Osteocyte (in vitro differentiated cells): ENCODE data around the gene TTC3. TPM values are rescaled to one million over a fixed set of nuclear protein-coding genes. Genes with fewer than 3 reads are reported as not detected.

Experiments used
- DNase-seq: peaks from one replicate; pipeline ENCODE4 v3.0.0; 2021; ENCODE audit warnings: mixed read lengths; ENCODE audit not compliant: unreplicated experiment; ENCODE audit errors: extremely low spot score
- H3K27ac Mint-ChIP-seq: one replicate; pipeline ENCODE4 v1.8.0; 2021; ENCODE audit warnings: mild to moderate bottlenecking, mixed read lengths; ENCODE audit not compliant: unreplicated experiment
- H3K27me3 Mint-ChIP-seq: one replicate; pipeline ENCODE4 v1.8.0; 2021; ENCODE audit warnings: mixed read lengths; ENCODE audit not compliant: unreplicated experiment
- H3K36me3 Mint-ChIP-seq: one replicate; pipeline ENCODE4 v1.8.0; 2021; ENCODE audit warnings: mixed read lengths; ENCODE audit not compliant: unreplicated experiment
- H3K4me1 Mint-ChIP-seq: one replicate; pipeline ENCODE4 v1.8.0; 2021; ENCODE audit warnings: mixed read lengths; ENCODE audit not compliant: unreplicated experiment
- H3K4me3 Mint-ChIP-seq: one replicate; pipeline ENCODE4 v1.8.0; 2021; ENCODE audit warnings: mild to moderate bottlenecking, moderate library complexity, mixed read lengths; ENCODE audit not compliant: unreplicated experiment
- H3K9me3 Mint-ChIP-seq: one replicate; pipeline ENCODE4 v1.8.0; 2021; ENCODE audit warnings: mixed read lengths; ENCODE audit not compliant: unreplicated experiment
- total RNA-seq: library from RNA; stranded (reverse); gene quantifications from 2 replicates; pipeline ENCODE4 v1.2.1, GENCODE V29; 2021
- TF ChIP-seq, protein P1 (sequence below): fragments of 200-600 bp; sonication (generic); IDR thresholded peaks from 2 replicates; pipeline ENCODE4 v1.5.0; 2021; ENCODE audit warnings: antibody characterized with exemption, mild to moderate bottlenecking, moderate library complexity

TTC3 gene
- total RNA-seq, 1 donor from 2014 or later: 252 TPM

DNA sequence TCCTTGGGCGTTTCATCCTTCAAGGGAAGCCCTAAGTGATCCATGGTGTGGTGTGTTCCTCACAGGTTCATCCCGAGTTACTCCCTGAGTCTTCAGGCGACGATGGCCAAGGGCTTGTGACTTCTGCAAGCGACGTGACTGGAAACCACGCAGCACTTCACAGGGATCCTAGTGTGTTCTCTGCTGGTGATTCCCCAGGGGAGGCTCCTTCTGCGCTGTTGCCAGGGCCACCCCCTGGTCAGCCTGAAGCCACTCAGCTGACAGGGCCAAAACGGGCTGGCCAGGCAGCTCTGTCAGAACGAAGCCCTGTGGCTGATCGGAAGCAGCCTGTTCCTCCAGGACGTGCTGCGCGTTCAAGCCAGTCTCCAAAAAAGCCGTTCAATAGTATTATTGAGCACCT is 122.6 kb downstream of the TTC3 start:
- Mint-ChIP-seq H3K27me3 (no peaks in the 10 kb centered on the region), H3K4me3 (no peak overlapping the region), H3K4me1 (peaks cover 37% of the 10 kb centered on the region), H3K27ac (no peak overlapping the region), H3K36me3 (peaks cover 62% of the 10 kb centered on the region), H3K9me3 (no peaks in the 10 kb centered on the region)
- TF ChIP-seq, protein P1, sequence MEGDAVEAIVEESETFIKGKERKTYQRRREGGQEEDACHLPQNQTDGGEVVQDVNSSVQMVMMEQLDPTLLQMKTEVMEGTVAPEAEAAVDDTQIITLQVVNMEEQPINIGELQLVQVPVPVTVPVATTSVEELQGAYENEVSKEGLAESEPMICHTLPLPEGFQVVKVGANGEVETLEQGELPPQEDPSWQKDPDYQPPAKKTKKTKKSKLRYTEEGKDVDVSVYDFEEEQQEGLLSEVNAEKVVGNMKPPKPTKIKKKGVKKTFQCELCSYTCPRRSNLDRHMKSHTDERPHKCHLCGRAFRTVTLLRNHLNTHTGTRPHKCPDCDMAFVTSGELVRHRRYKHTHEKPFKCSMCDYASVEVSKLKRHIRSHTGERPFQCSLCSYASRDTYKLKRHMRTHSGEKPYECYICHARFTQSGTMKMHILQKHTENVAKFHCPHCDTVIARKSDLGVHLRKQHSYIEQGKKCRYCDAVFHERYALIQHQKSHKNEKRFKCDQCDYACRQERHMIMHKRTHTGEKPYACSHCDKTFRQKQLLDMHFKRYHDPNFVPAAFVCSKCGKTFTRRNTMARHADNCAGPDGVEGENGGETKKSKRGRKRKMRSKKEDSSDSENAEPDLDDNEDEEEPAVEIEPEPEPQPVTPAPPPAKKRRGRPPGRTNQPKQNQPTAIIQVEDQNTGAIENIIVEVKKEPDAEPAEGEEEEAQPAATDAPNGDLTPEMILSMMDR: no peak
- no peak for DNase-seq

GRCh38 chr21:37196847-37197246 is 123.8 kb downstream of the TTC3 start:
- Mint-ChIP-seq H3K27ac (no peak overlapping the region), H3K4me1 (peaks cover 37% of the 10 kb centered on the region), H3K36me3 (peaks cover 59% of the 10 kb centered on the region), H3K4me3 (no peak overlapping the region), H3K27me3 (no peaks in the 10 kb centered on the region), H3K9me3 (no peaks in the 10 kb centered on the region)
- TF ChIP-seq, protein P1: no peak
- no peak for DNase-seq

DNA sequence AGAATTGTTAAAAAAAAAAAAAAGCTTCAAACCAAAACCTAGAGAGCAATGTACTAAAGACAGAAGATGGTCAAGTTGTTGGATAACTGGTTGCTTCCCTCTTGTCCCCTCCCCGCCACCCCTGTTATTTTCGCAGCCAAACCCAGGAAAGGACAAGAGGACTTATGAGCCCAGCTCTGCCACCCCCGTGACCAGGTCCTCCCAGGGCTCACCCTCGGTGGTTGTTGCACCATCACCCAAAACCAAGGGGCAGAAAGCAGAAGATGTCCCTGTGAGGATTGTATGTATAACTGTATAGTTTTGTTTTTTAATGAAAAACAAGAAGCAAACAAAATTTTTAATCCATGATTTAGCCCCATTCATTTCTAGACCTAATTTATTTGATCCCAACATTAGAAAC is 124.7 kb downstream of the TTC3 start:
- H3K27ac Mint-ChIP-seq: no peak overlapping the region
- no peaks in the 10 kb centered on the region for H3K9me3 Mint-ChIP-seq
- H3K4me1 Mint-ChIP-seq: peaks cover 34% of the 10 kb centered on the region
- no peak overlapping the region for H3K4me3 Mint-ChIP-seq
- DNase-seq: no peak
- no peaks in the 10 kb centered on the region for H3K27me3 Mint-ChIP-seq
- TF ChIP-seq, protein P1: no peak
- peaks cover 59% of the 10 kb centered on the region for H3K36me3 Mint-ChIP-seq

DNA sequence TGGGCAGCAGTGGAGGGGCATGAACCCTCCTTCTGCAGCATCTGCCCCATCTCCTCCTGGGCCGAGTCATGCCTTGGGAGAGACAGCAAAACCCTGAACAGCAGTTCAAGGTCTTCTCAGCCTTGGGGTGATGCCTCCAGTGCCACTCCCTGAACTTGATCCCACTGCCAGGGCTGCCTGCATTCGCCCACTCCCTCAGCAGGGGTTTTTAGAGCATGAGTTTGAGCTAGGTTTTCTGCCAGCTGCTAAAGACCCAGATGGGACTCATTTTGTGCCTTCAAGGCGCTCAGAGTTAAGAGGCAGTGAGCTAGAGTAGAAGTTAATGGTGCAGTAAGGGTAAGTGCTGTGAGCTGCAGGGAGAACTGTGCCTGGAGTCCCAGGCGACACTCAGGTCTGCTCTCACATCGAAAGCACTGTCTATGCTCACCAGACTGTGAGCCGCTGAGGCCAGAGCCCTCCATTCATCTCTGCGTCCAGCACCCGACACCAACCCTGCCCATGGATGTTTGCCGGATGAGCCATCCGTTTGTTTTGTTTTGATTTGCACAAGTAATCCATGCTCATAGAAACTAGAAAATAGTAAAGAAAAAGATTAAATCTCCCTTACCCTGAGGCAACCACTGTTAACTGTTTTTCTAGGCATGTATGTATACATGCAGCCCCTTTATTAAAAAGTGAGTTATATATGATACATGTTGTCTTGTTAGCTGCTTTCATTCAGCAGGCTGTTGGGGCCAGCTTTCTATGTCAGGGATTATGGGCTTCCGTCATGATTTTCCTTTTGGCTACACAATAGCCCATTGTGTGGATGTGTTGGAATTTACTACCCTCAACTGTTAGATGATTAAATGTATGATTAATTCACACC is 126.2 kb downstream of the TTC3 start:
- H3K27ac Mint-ChIP-seq: peak overlapping the region; percentile 78
- DNase-seq: no peak
- no peaks in the 10 kb centered on the region for H3K27me3 Mint-ChIP-seq
- H3K4me1 Mint-ChIP-seq: peaks cover 26% of the 10 kb centered on the region
- no peaks in the 10 kb centered on the region for H3K9me3 Mint-ChIP-seq
- TF ChIP-seq, protein P1: no peak
- peaks cover 56% of the 10 kb centered on the region for H3K36me3 Mint-ChIP-seq
- H3K4me3 Mint-ChIP-seq: peak overlapping the region; percentile 1

GRCh38 chr21:37200641-37201480 is 127.8 kb downstream of the TTC3 start:
- TF ChIP-seq, protein P1: no peak
- Mint-ChIP-seq H3K27me3 (no peaks in the 10 kb centered on the region), H3K9me3 (no peaks in the 10 kb centered on the region), H3K4me1 (peaks cover 17% of the 10 kb centered on the region), H3K27ac (no peak overlapping the region), H3K36me3 (peaks cover 55% of the 10 kb centered on the region), H3K4me3 (no peak overlapping the region)
- no peak for DNase-seq
